Sigmoid colon (tissue), 4 donors: ENCODE data around the gene RAE1.

ENCODE experiments used
- EP300 ChIP-seq, 4 donors: sonication (generic); formaldehyde crosslinking; IDR thresholded peaks; one replicate each; pipeline ENCODE4 v1.6.1; 2017; ENCODE audit warnings: antibody characterized with exemption in 4 of 4
- POLR2A ChIP-seq, 2 donors: fragments of 450-650 bp; IDR thresholded peaks; one replicate each; pipeline ENCODE4 v1.6.1; 2016; ENCODE audit warnings: antibody characterized with exemption in 2 of 2, mild to moderate bottlenecking in 2 of 2, moderate library complexity in 2 of 2
- POLR2AphosphoS5 ChIP-seq, 4 donors: sonication (generic); formaldehyde crosslinking; IDR thresholded peaks; one replicate each; pipeline ENCODE4 v1.6.1; 2017; ENCODE audit warnings: antibody characterized with exemption in 4 of 4

DNA sequence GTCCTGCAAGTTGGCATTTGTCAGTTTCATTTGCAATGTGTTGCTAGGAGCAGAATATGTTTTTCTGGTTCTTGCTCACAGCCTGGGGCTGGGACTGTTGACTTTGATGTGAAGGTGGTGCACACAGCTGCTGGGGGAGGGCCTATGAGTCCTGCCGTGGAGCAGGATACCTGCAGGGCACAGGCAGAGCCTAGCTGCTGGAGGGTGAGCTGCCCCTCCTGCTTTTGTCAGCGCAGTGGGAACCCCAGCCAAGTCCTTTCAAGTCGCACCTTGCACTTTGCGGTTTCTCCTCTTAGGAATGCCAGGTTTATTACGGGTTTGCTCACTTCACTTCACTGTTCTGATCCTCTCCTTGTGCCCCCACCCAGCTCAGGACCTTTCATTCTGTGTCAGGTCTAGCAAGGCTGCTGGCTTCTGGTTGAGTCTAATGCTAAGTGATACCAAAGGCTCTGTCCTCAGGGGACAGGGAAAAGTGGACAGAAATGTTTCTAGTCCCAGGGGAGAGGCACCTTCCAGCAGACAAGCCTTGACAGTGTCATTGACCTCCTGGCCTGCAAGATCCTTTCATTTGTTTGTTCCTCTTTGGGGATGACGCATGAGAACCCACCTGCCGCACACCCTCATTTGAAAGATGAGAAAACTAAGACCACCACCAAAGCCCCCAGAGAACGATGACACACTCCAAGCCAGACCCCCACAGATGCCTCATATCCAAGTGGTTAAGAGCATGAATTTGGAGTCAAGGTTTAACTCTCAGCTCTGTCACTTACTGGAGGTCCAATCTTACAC lies 24.2 kb upstream of the RAE1 start:
- TF ChIP-seq POLR2A (IDR thresholded peaks at IDR 0.05), result no peak
- no peak for TF ChIP-seq EP300 (IDR thresholded peaks at IDR 0.05)
- TF ChIP-seq POLR2AphosphoS5 (IDR thresholded peaks at IDR 0.05), result no peak
